ENCODE data around the gene VWA2. TPM values are rescaled to one million over a fixed set of nuclear protein-coding genes. Genes with fewer than 3 reads are reported as not detected.

Gene VWA2
- total RNA-seq, 1 experiment from 2014 or later: 1.6 TPM

DNA sequence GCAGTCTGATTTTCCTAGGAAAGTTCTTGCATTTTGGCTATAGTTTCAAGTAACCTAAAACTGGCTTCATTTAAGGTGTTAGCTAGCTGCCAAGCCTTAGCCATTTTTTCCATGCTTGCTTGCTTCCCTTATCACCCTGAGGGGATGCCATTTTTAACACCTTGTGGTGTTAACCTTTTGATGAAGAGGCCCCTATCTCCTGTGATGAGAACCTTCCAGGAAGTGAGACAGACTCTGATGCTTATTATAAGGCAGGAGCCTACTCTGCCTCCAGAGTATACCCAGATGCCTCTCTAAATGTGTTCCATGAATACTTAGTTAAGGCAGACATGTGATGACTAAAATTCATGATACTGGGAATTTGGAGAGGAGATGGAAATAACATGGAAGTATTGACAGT is 4.9 kb upstream of the VWA2 start:
- Histone ChIP-seq H3K4ac (ENCODE audit: low read depth, low read length) (no peak overlapping the region), H2BK12ac (ENCODE audit: insufficient read length, low read depth, low read length) (no peak overlapping the region), H2BK120ac (ENCODE audit: low read depth, low read length, poor library complexity, severe bottlenecking) (no peak overlapping the region), H3K9me3 (ENCODE audit: control insufficient read depth, low read depth, low read length) (no peaks in the 10 kb centered on the region), H3K27ac (ENCODE audit: insufficient read length, low read depth, low read length) (no peak overlapping the region), H2BK5ac (ENCODE audit: insufficient read length, low read length) (no peak overlapping the region), H3K4me2 (ENCODE audit: insufficient read depth, insufficient read length, low read length) (no peak overlapping the region), H2BK15ac (ENCODE audit: low read depth, low read length) (no peak overlapping the region), H2BK20ac (ENCODE audit: low read depth, low read length, poor library complexity, severe bottlenecking) (no peak overlapping the region), H3K4me1 (ENCODE audit: insufficient read depth, low read length) (no peaks in the 10 kb centered on the region), H4K5ac (ENCODE audit: insufficient read length, low read depth, low read length) (no peak overlapping the region), H3K56ac (ENCODE audit: insufficient read length, low read depth, low read length) (no peak overlapping the region), H4K8ac (replicated peaks; ENCODE audit: insufficient read length, low read depth, low read length) (no peak overlapping the region), H3K27me3 (ENCODE audit: insufficient read depth, low read length) (no peaks in the 10 kb centered on the region; the same call in 1 of the 2 replicates), H3K9ac (ENCODE audit: extremely low read depth, insufficient read length, low read length) (no peak overlapping the region), H3K23ac (ENCODE audit: insufficient read length, low read depth, low read length) (no peak overlapping the region), H3K14ac (ENCODE audit: insufficient read depth, low read length) (no peak overlapping the region), H2AK5ac (ENCODE audit: insufficient read length, low read length) (no peak overlapping the region), H3T11ph (ENCODE audit: low read length) (no peak overlapping the region), H3K23me2 (ENCODE audit: insufficient read length, low read depth, low read length, poor library complexity, severe bottlenecking) (peaks cover 3% of the 10 kb centered on the region), H3K18ac (ENCODE audit: insufficient read length, low read depth, low read length) (no peak overlapping the region), H3K79me2 (ENCODE audit: insufficient read depth, low read length) (no peaks in the 10 kb centered on the region), H3K79me1 (ENCODE audit: insufficient read depth, low read depth, low read length, poor library complexity, severe bottlenecking) (no peaks in the 10 kb centered on the region), H2AFZ (ENCODE audit: low read length) (no peak overlapping the region), H4K91ac (ENCODE audit: insufficient read length, low read depth, low read length) (no peak overlapping the region), H4K20me1 (ENCODE audit: control insufficient read depth, insufficient read depth, insufficient read length) (no peaks in the 10 kb centered on the region)
- H3K27ac Mint-ChIP-seq: no peak overlapping the region
- no peaks in the 10 kb centered on the region for H3K36me3 Mint-ChIP-seq (ENCODE audit: insufficient read depth in 1 of 3, low read depth in 3 of 3)
- TF ChIP-seq, protein P1, sequence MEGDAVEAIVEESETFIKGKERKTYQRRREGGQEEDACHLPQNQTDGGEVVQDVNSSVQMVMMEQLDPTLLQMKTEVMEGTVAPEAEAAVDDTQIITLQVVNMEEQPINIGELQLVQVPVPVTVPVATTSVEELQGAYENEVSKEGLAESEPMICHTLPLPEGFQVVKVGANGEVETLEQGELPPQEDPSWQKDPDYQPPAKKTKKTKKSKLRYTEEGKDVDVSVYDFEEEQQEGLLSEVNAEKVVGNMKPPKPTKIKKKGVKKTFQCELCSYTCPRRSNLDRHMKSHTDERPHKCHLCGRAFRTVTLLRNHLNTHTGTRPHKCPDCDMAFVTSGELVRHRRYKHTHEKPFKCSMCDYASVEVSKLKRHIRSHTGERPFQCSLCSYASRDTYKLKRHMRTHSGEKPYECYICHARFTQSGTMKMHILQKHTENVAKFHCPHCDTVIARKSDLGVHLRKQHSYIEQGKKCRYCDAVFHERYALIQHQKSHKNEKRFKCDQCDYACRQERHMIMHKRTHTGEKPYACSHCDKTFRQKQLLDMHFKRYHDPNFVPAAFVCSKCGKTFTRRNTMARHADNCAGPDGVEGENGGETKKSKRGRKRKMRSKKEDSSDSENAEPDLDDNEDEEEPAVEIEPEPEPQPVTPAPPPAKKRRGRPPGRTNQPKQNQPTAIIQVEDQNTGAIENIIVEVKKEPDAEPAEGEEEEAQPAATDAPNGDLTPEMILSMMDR (conservative IDR thresholded peaks at IDR 0.05): no peak
- H3K9me3 Mint-ChIP-seq: 0 out of 5 replicates have a peak, but pooled peaks cover 0 to 3% of the 10 kb centered on the region in 2 experiments
- DNase-seq: no peak
- H3K4me3 Mint-ChIP-seq: no peak overlapping the region
- H3K27me3 Mint-ChIP-seq (ENCODE audit: low read depth): peaks cover 29% of the 10 kb centered on the region
- H3K4me1 Mint-ChIP-seq: peaks cover 2 to 3% of the 10 kb centered on the region in 2 experiments; a peak in 2 of 4 replicates
